ENCODE measurements around the gene MRPS5. TPM values are rescaled to one million over a fixed set of nuclear protein-coding genes. Genes with fewer than 3 reads are reported as not detected.
"Not testable (repeated sequence)": the region's sequence is repeated elsewhere in the genome, so short reads cannot be mapped to it uniquely, and the experiment has no call there.

MRPS5 gene
- total RNA-seq, 1 donor from 2014 or later = 43.3 TPM

DNA sequence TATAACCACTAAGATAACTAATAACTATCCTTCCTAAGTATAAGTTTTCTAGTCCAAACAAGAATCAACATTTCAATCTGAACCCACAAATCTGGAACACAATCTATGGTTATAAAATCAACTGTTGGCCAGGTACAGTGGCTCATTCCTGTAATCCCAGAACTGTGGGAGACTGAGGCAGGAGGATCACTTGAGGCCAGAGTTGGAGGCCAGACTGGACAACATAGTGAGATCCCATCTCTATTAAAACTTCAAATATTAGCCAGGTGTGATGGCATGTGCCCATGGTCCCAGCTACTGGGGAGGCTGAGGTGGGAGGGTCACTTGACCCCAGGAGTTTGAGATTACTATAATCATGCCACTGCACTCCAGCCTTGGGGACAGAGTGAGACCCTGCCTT lies 11.2 kb downstream of the MRPS5 start:
- Mint-ChIP-seq H3K9me3 (ENCODE audit: unreplicated experiment) (no peaks in the 10 kb centered on the region), H3K36me3 (ENCODE audit: unreplicated experiment) (peaks cover 50% of the 10 kb centered on the region), H3K4me3 (ENCODE audit: unreplicated experiment) (no peak overlapping the region)

DNA sequence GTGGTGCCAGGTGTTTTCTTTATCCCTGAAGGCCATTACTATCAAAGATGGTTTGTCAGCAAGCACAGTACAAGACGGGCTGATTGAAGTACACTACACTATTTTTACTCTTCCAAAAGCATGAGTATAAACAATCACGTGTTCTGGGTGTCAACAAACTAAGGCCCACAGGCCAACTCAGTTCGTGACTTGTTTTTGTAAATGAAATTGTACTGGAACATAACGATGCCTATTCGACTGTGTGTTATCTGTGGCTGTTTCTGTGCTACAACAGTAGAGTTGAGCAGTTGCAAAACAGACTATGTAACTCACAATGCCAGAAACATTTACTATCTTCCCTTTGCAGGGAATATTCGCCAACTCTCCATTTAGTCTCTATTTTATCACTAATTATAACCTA lies 12.3 kb downstream of the MRPS5 start:
- no peaks in the 10 kb centered on the region for H3K9me3 Mint-ChIP-seq (ENCODE audit: unreplicated experiment)
- no peaks in the 10 kb centered on the region for H3K4me1 Mint-ChIP-seq (ENCODE audit: unreplicated experiment)
- no peak overlapping the region for H3K4me3 Mint-ChIP-seq (ENCODE audit: unreplicated experiment)
- no peak overlapping the region for H3K27ac Mint-ChIP-seq (ENCODE audit: unreplicated experiment)
- no peaks in the 10 kb centered on the region for H3K27me3 Mint-ChIP-seq (ENCODE audit: unreplicated experiment)
- no peak for DNase-seq (ENCODE audit: extremely low spot score, unreplicated experiment)
- TF ChIP-seq, protein P1, sequence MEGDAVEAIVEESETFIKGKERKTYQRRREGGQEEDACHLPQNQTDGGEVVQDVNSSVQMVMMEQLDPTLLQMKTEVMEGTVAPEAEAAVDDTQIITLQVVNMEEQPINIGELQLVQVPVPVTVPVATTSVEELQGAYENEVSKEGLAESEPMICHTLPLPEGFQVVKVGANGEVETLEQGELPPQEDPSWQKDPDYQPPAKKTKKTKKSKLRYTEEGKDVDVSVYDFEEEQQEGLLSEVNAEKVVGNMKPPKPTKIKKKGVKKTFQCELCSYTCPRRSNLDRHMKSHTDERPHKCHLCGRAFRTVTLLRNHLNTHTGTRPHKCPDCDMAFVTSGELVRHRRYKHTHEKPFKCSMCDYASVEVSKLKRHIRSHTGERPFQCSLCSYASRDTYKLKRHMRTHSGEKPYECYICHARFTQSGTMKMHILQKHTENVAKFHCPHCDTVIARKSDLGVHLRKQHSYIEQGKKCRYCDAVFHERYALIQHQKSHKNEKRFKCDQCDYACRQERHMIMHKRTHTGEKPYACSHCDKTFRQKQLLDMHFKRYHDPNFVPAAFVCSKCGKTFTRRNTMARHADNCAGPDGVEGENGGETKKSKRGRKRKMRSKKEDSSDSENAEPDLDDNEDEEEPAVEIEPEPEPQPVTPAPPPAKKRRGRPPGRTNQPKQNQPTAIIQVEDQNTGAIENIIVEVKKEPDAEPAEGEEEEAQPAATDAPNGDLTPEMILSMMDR (IDR thresholded peaks at IDR 0.05) = no peak
- H3K36me3 Mint-ChIP-seq (ENCODE audit: unreplicated experiment) = peaks cover 48% of the 10 kb centered on the region

More for the DNA sequence above, 11.2 kb downstream of the MRPS5 start:
- Mint-ChIP-seq H3K4me1 (ENCODE audit: unreplicated experiment) (peaks cover 1% of the 10 kb centered on the region), H3K27me3 (ENCODE audit: unreplicated experiment) (no peaks in the 10 kb centered on the region), H3K27ac (ENCODE audit: unreplicated experiment) (no peak overlapping the region)
- TF ChIP-seq, protein P1 (IDR thresholded peaks at IDR 0.05) = no peak
- no peak for DNase-seq (ENCODE audit: extremely low spot score, unreplicated experiment)

DNA sequence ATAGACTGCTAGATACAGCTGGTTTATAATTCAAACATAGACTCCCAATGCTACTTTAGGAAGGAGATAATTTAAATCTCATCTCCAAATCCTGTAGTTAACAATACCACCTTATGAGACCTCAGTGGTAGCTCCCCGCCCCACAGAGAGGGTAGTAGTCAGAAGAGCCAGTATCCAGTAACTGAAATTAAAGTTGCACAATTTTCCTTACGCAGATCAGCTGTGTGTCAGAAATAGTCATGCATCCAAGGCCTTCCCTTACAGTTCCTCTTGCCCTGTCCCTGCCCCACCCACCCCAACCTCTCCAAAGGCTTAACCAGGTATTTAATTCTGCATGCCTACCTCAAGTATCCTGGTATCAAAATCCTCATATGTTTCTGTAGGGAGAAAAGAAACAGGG lies 15.5 kb downstream of the MRPS5 start:
- Mint-ChIP-seq H3K27ac (ENCODE audit: unreplicated experiment) (no peak overlapping the region), H3K36me3 (ENCODE audit: unreplicated experiment) (peaks cover 65% of the 10 kb centered on the region), H3K4me3 (ENCODE audit: unreplicated experiment) (no peak overlapping the region), H3K27me3 (ENCODE audit: unreplicated experiment) (no peaks in the 10 kb centered on the region), H3K4me1 (ENCODE audit: unreplicated experiment) (no peaks in the 10 kb centered on the region), H3K9me3 (ENCODE audit: unreplicated experiment) (no peaks in the 10 kb centered on the region)
- TF ChIP-seq, protein P1 (IDR thresholded peaks at IDR 0.05) = no peak
- DNase-seq (ENCODE audit: extremely low spot score, unreplicated experiment) = no peak

DNA sequence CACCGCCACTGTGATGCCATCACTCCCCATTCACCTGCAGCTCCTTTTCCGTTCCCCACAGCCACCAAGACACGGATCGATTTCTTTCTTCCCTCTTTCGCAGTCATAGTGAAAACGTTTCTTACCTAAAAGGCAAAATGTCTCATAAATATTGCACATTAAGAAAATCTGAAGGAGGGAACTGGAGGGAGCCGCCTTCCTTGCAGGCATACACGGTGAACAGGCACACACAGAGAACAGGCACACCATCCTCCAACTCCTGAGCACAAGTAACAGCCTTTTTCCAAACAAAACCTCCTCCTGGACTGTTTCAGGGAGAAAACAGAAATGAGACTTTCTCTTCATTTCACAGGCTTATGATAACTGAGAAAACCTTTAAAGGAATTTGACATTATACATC lies 17.0 kb downstream of the MRPS5 start:
- H3K27ac Mint-ChIP-seq (ENCODE audit: unreplicated experiment) = no peak overlapping the region
- peaks cover 69% of the 10 kb centered on the region for H3K36me3 Mint-ChIP-seq (ENCODE audit: unreplicated experiment)
- no peaks in the 10 kb centered on the region for H3K27me3 Mint-ChIP-seq (ENCODE audit: unreplicated experiment)
- DNase-seq (ENCODE audit: extremely low spot score, unreplicated experiment) = no peak
- no peaks in the 10 kb centered on the region for H3K9me3 Mint-ChIP-seq (ENCODE audit: unreplicated experiment)
- no peaks in the 10 kb centered on the region for H3K4me1 Mint-ChIP-seq (ENCODE audit: unreplicated experiment)
- TF ChIP-seq, protein P1 (IDR thresholded peaks at IDR 0.05) = no peak
- no peak overlapping the region for H3K4me3 Mint-ChIP-seq (ENCODE audit: unreplicated experiment)

DNA sequence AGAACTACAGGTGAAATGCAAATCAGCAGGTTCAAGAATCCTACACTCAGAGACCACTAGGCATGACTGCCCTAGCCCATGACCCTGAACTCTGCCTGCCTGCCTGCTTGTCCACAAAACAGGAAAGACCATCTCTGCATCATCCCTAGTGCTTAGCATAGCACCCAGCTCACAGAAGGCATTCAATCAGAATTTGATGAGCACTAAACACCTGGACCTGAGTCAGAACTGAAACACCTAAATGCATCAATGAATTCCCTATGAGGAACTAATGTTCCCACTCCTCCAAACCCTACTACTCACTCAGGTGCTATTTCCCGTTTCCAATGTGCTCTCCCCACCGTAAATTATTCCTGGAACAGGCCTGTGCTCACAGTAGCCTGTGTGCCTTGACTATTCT lies 21.7 kb downstream of the MRPS5 start:
- H3K27ac Mint-ChIP-seq (ENCODE audit: unreplicated experiment) = no peak overlapping the region
- DNase-seq (ENCODE audit: extremely low spot score, unreplicated experiment) = no peak
- no peaks in the 10 kb centered on the region for H3K27me3 Mint-ChIP-seq (ENCODE audit: unreplicated experiment)
- H3K9me3 Mint-ChIP-seq (ENCODE audit: unreplicated experiment) = peaks cover under 1% of the 10 kb centered on the region
- peaks cover 72% of the 10 kb centered on the region for H3K36me3 Mint-ChIP-seq (ENCODE audit: unreplicated experiment)
- no peak overlapping the region for H3K4me3 Mint-ChIP-seq (ENCODE audit: unreplicated experiment)
- TF ChIP-seq, protein P1 (IDR thresholded peaks at IDR 0.05) = no peak
- no peaks in the 10 kb centered on the region for H3K4me1 Mint-ChIP-seq (ENCODE audit: unreplicated experiment)

DNA sequence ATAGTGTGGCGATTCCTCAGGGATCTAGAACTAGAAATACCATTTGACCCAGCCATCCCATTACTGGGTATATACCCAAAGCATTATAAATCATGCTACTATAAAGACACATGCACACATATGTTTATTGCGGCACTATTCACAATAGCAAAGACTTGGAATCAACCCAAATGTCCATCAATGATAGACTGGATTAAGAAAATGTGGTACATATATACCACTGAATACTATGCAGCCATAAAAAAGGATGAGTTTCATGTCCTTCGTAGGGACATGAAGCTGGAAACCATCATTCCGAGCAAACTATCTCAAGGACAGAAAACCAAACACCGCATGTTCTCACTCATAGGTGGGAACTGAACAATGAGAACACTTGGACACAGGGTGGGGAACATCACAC lies 23.3 kb downstream of the MRPS5 start:
- not testable (repeated sequence) for H3K4me1 Mint-ChIP-seq (ENCODE audit: unreplicated experiment); H3K27ac Mint-ChIP-seq (ENCODE audit: unreplicated experiment); H3K27me3 Mint-ChIP-seq (ENCODE audit: unreplicated experiment); DNase-seq (ENCODE audit: extremely low spot score, unreplicated experiment); H3K4me3 Mint-ChIP-seq (ENCODE audit: unreplicated experiment); H3K9me3 Mint-ChIP-seq (ENCODE audit: unreplicated experiment)
- peaks cover 80% of the 10 kb centered on the region for H3K36me3 Mint-ChIP-seq (ENCODE audit: unreplicated experiment)
